ENCODE results near the gene EFCAB13. TPM values are rescaled to one million over a fixed set of nuclear protein-coding genes. Genes with fewer than 3 reads are reported as not detected.

Gene EFCAB13
- total RNA-seq, 1 experiment from 2014 or later = 1.6 TPM

GRCh38 chr17:47280072-47280811 is 43.5 kb upstream of the EFCAB13 start:
- no CpG with 5 or more reads among the region's 14 CpGs for WGBS (ENCODE audit: extremely low coverage, insufficient read length, low lambda C conversion rate)
- H3K9ac ChIP-seq (ENCODE audit: extremely low read depth, insufficient read length, low read length) = no peak overlapping the region
- no peak overlapping the region for H2BK15ac ChIP-seq (ENCODE audit: low read depth, low read length)
- peaks cover 21% of the 10 kb centered on the region for H3K4me1 ChIP-seq (ENCODE audit: insufficient read depth, low read length)
- Mint-ChIP-seq H3K27ac (no peak overlapping the region), H3K4me3 (no peak overlapping the region), H3K27me3 (ENCODE audit: low read depth) (peaks cover 5% of the 10 kb centered on the region), H3K36me3 (ENCODE audit: insufficient read depth in 1 of 3, low read depth in 3 of 3) (no peaks in the 10 kb centered on the region), H3K4me1 (peaks cover 36 to 38% of the 10 kb centered on the region in 2 experiments), H3K9me3 (no peaks in the 10 kb centered on the region)
- no peak for DNase-seq
- H3K27ac ChIP-seq (ENCODE audit: insufficient read length, low read depth, low read length) = no peak overlapping the region
- H4K20me1 ChIP-seq (ENCODE audit: control insufficient read depth, insufficient read depth, insufficient read length) = no peaks in the 10 kb centered on the region
- no peak overlapping the region for H2BK120ac ChIP-seq (ENCODE audit: low read depth, low read length, poor library complexity, severe bottlenecking)
- H4K8ac ChIP-seq (replicated peaks; ENCODE audit: insufficient read length, low read depth, low read length) = no peak overlapping the region
- H2BK20ac ChIP-seq (ENCODE audit: low read depth, low read length, poor library complexity, severe bottlenecking) = no peak overlapping the region
- H3K56ac ChIP-seq (ENCODE audit: insufficient read length, low read depth, low read length) = no peak overlapping the region
- H3K79me1 ChIP-seq (ENCODE audit: insufficient read depth, low read depth, low read length, poor library complexity, severe bottlenecking) = no peaks in the 10 kb centered on the region
- H3K18ac ChIP-seq (ENCODE audit: insufficient read length, low read depth, low read length) = no peak overlapping the region
- H3K79me2 ChIP-seq (ENCODE audit: insufficient read depth, low read length) = no peaks in the 10 kb centered on the region
- no peak overlapping the region for H3K4ac ChIP-seq (ENCODE audit: low read depth, low read length)
- H3K23me2 ChIP-seq (ENCODE audit: insufficient read length, low read depth, low read length, poor library complexity, severe bottlenecking) = no peaks in the 10 kb centered on the region
- H2AFZ ChIP-seq (ENCODE audit: low read length) = no peak overlapping the region
- H2BK12ac ChIP-seq (ENCODE audit: insufficient read length, low read depth, low read length) = no peak overlapping the region
- H3K14ac ChIP-seq (ENCODE audit: insufficient read depth, low read length) = no peak overlapping the region
- no peak overlapping the region for H3T11ph ChIP-seq (ENCODE audit: low read length)
- no peak overlapping the region for H3K23ac ChIP-seq (ENCODE audit: insufficient read length, low read depth, low read length)
- H3K27me3 ChIP-seq (ENCODE audit: insufficient read depth, low read length) = no peaks in the 10 kb centered on the region
- no peak overlapping the region for H2BK5ac ChIP-seq (ENCODE audit: insufficient read length, low read length)
- H4K5ac ChIP-seq (ENCODE audit: insufficient read length, low read depth, low read length) = no peak overlapping the region
- no peak overlapping the region for H4K91ac ChIP-seq (ENCODE audit: insufficient read length, low read depth, low read length)
- no peaks in the 10 kb centered on the region for H3K9me3 ChIP-seq (ENCODE audit: control insufficient read depth, low read depth, low read length)
- no peak overlapping the region for H3K4me2 ChIP-seq (ENCODE audit: insufficient read depth, insufficient read length, low read length)
- TF ChIP-seq CTCF (conservative IDR thresholded peaks at IDR 0.05) = no peak
- H2AK5ac ChIP-seq (ENCODE audit: insufficient read length, low read length) = no peak overlapping the region

Measured in H9 (cell line).